Trophoblast cell (in vitro differentiated cells and primary cell): ENCODE data around the gene MLST8.
"Not testable (repeated sequence)": the region's sequence is repeated elsewhere in the genome, so short reads cannot be mapped to it uniquely, and the experiment has no call there.

Source experiments
- DNase-seq, 2 donors: peaks; one replicate each; pipeline ENCODE4 v3.0.0-alpha.2; 2016
- H2AFZ ChIP-seq: 2 replicates; pipeline ENCODE4 v1.6.1; 2013; ENCODE audit warnings: low read length, moderate library complexity, mild to moderate bottlenecking; ENCODE audit not compliant: insufficient read depth, poor library complexity
- H2AK5ac ChIP-seq: 2 replicates; pipeline ENCODE4 v1.6.1; 2013; ENCODE audit warnings: mild to moderate bottlenecking, low read length
- H2BK120ac ChIP-seq: 2 replicates; pipeline ENCODE4 v1.6.1; 2013; ENCODE audit warnings: low read length, mild to moderate bottlenecking, moderate library complexity; ENCODE audit not compliant: insufficient read depth, poor library complexity
- H2BK12ac ChIP-seq: 2 replicates; pipeline ENCODE4 v1.6.1; 2013; ENCODE audit warnings: mild to moderate bottlenecking, low read length, moderate library complexity
- H2BK5ac ChIP-seq: 2 replicates; pipeline ENCODE4 v1.6.1; 2013; ENCODE audit warnings: low read length, low read depth, moderate library complexity, mild to moderate bottlenecking; ENCODE audit not compliant: poor library complexity
- H3K14ac ChIP-seq: 2 replicates; pipeline ENCODE4 v1.6.1; 2013; ENCODE audit warnings: mild to moderate bottlenecking, low read length
- H3K18ac ChIP-seq: 2 replicates; pipeline ENCODE4 v1.6.1; 2013; ENCODE audit warnings: mild to moderate bottlenecking, low read length
- H3K23ac ChIP-seq: 2 replicates; pipeline ENCODE4 v1.6.1; 2013; ENCODE audit warnings: low read length
- H3K27ac ChIP-seq: 2 replicates; pipeline ENCODE4 v1.5.1; 2013; ENCODE audit warnings: low read depth, mild to moderate bottlenecking, inconsistent platforms, low read length, moderate library complexity
- H3K27me3 ChIP-seq: 2 replicates; pipeline ENCODE4 v1.6.1; 2013; ENCODE audit warnings: inconsistent platforms, mild to moderate bottlenecking, low read length, moderate library complexity; ENCODE audit not compliant: insufficient read depth
- H3K36me3 ChIP-seq, 2 experiments: 1 replicate in 1 of 2; 2 replicates in 1 of 2; pipeline ENCODE4 v1.6.1; 2013; ENCODE audit warnings: low read length in 2 of 2, mild to moderate bottlenecking in 2 of 2, moderate library complexity in 1 of 2; ENCODE audit not compliant: insufficient read depth in 2 of 2, control insufficient read depth in 1 of 2
- H3K4ac ChIP-seq: 2 replicates; pipeline ENCODE4 v1.6.1; 2013; ENCODE audit warnings: low read depth, mild to moderate bottlenecking, low read length, moderate library complexity
- H3K4me1 ChIP-seq, 2 experiments: 1 replicate in 1 of 2; 2 replicates in 1 of 2; pipeline ENCODE4 v1.6.1; 2013; ENCODE audit warnings: low read length in 2 of 2, mild to moderate bottlenecking in 2 of 2, moderate library complexity in 1 of 2; ENCODE audit not compliant: insufficient read depth in 2 of 2, control insufficient read depth in 1 of 2
- H3K4me2 ChIP-seq: 2 replicates; pipeline ENCODE4 v1.6.1; 2013; ENCODE audit warnings: inconsistent platforms, mild to moderate bottlenecking, low read length, moderate library complexity
- H3K4me3 ChIP-seq: 2 replicates; pipeline ENCODE4 v1.5.1; 2013; ENCODE audit warnings: mild to moderate bottlenecking, low read depth, low read length, inconsistent platforms
- H3K79me1 ChIP-seq: one replicate; pipeline ENCODE4 v1.6.1; 2013; ENCODE audit warnings: low read length
- H3K79me2 ChIP-seq: 2 replicates; pipeline ENCODE4 v1.6.1; 2013; ENCODE audit warnings: low read length, mild to moderate bottlenecking; ENCODE audit not compliant: control insufficient read depth, insufficient read depth, poor library complexity
- H3K9ac ChIP-seq: 2 replicates; pipeline ENCODE4 v1.6.1; 2013; ENCODE audit warnings: mild to moderate bottlenecking, low read length
- H3K9me3 ChIP-seq: 2 replicates; pipeline ENCODE4 v1.6.1; 2013; ENCODE audit warnings: low read depth, mild to moderate bottlenecking, control low read depth, inconsistent platforms, low read length; ENCODE audit not compliant: insufficient read depth
- H4K12ac ChIP-seq: 2 replicates; pipeline ENCODE4 v1.6.1; 2013; ENCODE audit warnings: low read depth, mild to moderate bottlenecking, low read length, moderate library complexity
- H4K8ac ChIP-seq: 2 replicates; pipeline ENCODE4 v1.6.1; 2013; ENCODE audit warnings: low read depth, mild to moderate bottlenecking, low read length, moderate library complexity
- H4K91ac ChIP-seq: one replicate; pipeline ENCODE4 v1.6.1; 2013; ENCODE audit warnings: low read depth, mild to moderate bottlenecking, low read length, moderate library complexity
- WGBS: extraction: QIAGEN DNeasy Blood & Tissue Kit; methylation state at CpG from one replicate; pipeline ENCODE4 v1.1.7; 2013; ENCODE audit warnings: missing lambda C conversion rate; ENCODE audit not compliant: insufficient read length, insufficient coverage; ENCODE audit errors: extremely low coverage; 5-methylcytosine and 5-hydroxymethylcytosine counted together

The MLST8 gene

DNA sequence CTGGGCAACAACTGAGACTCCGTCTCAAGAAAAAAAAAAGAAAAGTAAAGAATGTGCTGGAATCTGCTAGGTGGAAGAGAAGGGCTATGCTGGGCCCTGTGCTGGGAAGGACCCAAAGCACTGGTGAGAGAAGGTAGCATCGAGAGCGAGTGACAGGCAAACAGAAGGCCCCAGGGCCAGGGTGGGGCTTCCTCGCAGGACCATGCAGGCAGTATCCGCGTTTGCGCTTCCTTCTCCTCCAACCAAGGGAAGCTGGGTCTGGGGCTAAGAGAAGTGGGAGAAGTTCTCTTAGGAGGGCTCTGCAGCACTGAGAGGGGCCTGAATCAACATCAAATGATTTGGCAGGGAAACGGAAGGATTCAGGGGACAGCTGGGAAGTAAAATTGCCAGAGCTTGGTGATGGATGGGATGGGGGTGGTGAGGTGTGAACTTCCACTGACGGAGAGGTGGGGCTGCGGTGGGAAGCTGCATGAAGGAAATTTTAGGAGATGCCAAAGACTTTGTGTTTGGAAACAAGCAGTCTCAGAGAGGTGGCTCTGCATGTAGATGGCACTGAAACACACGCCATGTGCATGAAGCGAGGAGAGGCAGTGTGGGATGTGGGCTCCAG lies 51.4 kb downstream of the MLST8 start:
- Histone ChIP-seq H3K79me1 (peaks cover 2% of the 10 kb centered on the region), H3K79me2 (no peaks in the 10 kb centered on the region), H2AK5ac (no peak overlapping the region), H2BK5ac (no peak overlapping the region), H3K4ac (no peak overlapping the region), H3K27me3 (no peaks in the 10 kb centered on the region), H4K8ac (no peak overlapping the region), H3K9me3 (peaks cover 1% of the 10 kb centered on the region), H3K4me1 (peaks cover 4 to 5% of the 10 kb centered on the region in 2 experiments), H2BK120ac (no peak overlapping the region), H4K12ac (no peak overlapping the region), H2BK12ac (no peak overlapping the region), H3K9ac (no peak overlapping the region), H3K36me3 (peaks cover 73 to 77% of the 10 kb centered on the region in 2 experiments), H3K4me3 (no peak overlapping the region), H4K91ac (no peak overlapping the region), H3K14ac (no peak overlapping the region), H2AFZ (no peak overlapping the region), H3K27ac (no peak overlapping the region), H3K18ac (no peak overlapping the region), H3K23ac (no peak overlapping the region), H3K4me2 (no peak overlapping the region)
- DNase-seq: no peak
- WGBS: no CpG with 5 or more reads among the region's 12 CpGs

DNA sequence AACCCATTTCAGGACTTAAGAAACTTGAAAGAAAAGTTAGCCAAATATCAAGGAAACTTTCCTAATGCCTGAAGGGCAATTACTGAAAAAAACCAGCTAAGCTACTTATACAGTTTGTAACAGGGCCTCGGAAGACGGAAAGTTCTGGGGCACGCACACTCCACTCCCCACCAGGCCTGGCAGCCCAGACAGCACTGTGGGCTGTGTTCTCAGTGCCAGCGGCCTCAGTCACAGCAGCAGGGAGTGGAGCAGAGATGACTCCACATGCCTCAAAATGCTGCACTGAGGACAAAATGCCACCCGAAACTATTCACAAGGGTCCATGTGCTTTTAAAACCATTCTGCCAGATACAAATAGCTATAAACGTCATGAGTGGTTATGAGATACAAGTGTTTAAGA lies 52.5 kb downstream of the MLST8 start:
- no peak overlapping the region for H2BK5ac ChIP-seq
- H2BK12ac ChIP-seq: no peak overlapping the region
- H4K91ac ChIP-seq: no peak overlapping the region
- H3K23ac ChIP-seq: no peak overlapping the region
- no peak overlapping the region for H3K4me3 ChIP-seq
- H2AFZ ChIP-seq: no peak overlapping the region
- no peak overlapping the region for H3K4me2 ChIP-seq
- no peaks in the 10 kb centered on the region for H3K4me1 ChIP-seq
- no peak for DNase-seq
- no peak overlapping the region for H3K18ac ChIP-seq
- peaks cover 1% of the 10 kb centered on the region for H3K9me3 ChIP-seq
- H2BK120ac ChIP-seq: no peak overlapping the region
- H2AK5ac ChIP-seq: no peak overlapping the region
- H3K9ac ChIP-seq: no peak overlapping the region
- no peak overlapping the region for H4K8ac ChIP-seq
- no CpG with 5 or more reads among the region's 6 CpGs for WGBS
- H3K79me1 ChIP-seq: no peaks in the 10 kb centered on the region
- H3K79me2 ChIP-seq: no peaks in the 10 kb centered on the region
- H4K12ac ChIP-seq: peak overlapping the region; percentile 36
- H3K27me3 ChIP-seq: no peaks in the 10 kb centered on the region
- H3K36me3 ChIP-seq: peaks cover 73 to 79% of the 10 kb centered on the region in 2 experiments
- no peak overlapping the region for H3K4ac ChIP-seq
- no peak overlapping the region for H3K27ac ChIP-seq
- H3K14ac ChIP-seq: no peak overlapping the region

DNA sequence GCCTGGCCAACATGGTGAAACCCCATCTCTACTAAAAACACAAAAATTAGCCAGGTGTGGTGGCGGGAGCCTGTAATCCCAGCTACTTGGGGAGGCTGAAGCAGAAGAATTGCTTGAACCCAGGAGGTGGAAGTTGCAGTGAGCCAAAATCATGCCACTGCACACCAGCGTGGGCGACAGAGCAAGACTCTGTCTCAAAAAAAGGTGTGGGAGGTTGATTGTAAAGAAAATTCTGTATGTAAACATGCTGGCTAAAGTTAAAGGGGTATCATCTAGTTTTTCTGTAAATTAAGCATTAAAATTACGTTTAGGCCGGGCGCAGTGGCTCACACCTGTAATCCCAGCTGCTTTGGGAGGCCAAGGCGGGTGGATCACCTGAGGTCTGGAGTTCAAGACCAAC lies 53.3 kb downstream of the MLST8 start:
- not testable (repeated sequence) for H3K79me2 ChIP-seq, H2BK5ac ChIP-seq, H3K9ac ChIP-seq, H3K4me3 ChIP-seq, H3K23ac ChIP-seq, H2BK12ac ChIP-seq, H3K4me1 ChIP-seq, DNase-seq, H2AFZ ChIP-seq, H3K4me2 ChIP-seq, H4K91ac ChIP-seq, H3K27me3 ChIP-seq, H3K27ac ChIP-seq, H3K14ac ChIP-seq, H3K79me1 ChIP-seq, H2BK120ac ChIP-seq, H2AK5ac ChIP-seq, H3K18ac ChIP-seq, H3K4ac ChIP-seq, H4K8ac ChIP-seq, H3K9me3 ChIP-seq, H4K12ac ChIP-seq
- WGBS: no CpG with 5 or more reads among the region's 7 CpGs
- peaks cover 73 to 80% of the 10 kb centered on the region in 2 experiments for H3K36me3 ChIP-seq
